Right atrium auricular region (tissue), 2 donors: ENCODE results near the gene CAPN15. TPM values are rescaled to one million over a fixed set of nuclear protein-coding genes. Genes with fewer than 3 reads are reported as not detected.

ENCODE experiments used
- DNase-seq: peaks from one replicate; pipeline ENCODE4 v3.0.0-alpha.2; 2019; ENCODE audit warnings: low spot score
- H3K27ac ChIP-seq, 2 donors: fragments of 200-600 bp; sonication (generic); 1 replicate in 1 of 2; 2 replicates in 1 of 2; pipeline ENCODE4 v1.5.1; 2016 to 2019
- H3K27me3 ChIP-seq, 2 donors: fragments of 200-600 bp; sonication (generic); one replicate each; pipeline versions ENCODE4 v1.5.1 to v1.6.0; 2017 to 2019
- H3K36me3 ChIP-seq: fragments of 200-600 bp; sonication (generic); one replicate; pipeline ENCODE4 v1.5.1; 2016
- H3K4me1 ChIP-seq, 2 donors: fragments of 200-600 bp; sonication (generic); one replicate each; pipeline versions ENCODE4 v1.5.1 to v1.6.0; 2017 to 2019
- H3K4me3 ChIP-seq, 2 donors: fragments of 200-600 bp; sonication (generic); 1 replicate in 1 of 2; 2 replicates in 1 of 2; pipeline ENCODE4 v1.5.1; 2017 to 2019; ENCODE audit warnings: mild to moderate bottlenecking in 1 of 2, moderate library complexity in 1 of 2
- H3K9me3 ChIP-seq, 2 donors: fragments of 200-600 bp; sonication (generic); one replicate each; pipeline ENCODE4 v1.5.1; 2019
- CTCF ChIP-seq, 2 donors: fragments of 200-600 bp; sonication (generic); IDR thresholded peaks; one replicate each; pipeline ENCODE4 v1.5.1; 2019; ENCODE audit warnings: antibody characterized with exemption in 2 of 2
- total RNA-seq, 2 donors: library from RNA; depleted of rRNA; stranded (reverse); fragments of >200 nt; gene quantifications; one replicate each; pipeline ENCODE4 v1.1.0, GENCODE V29; 2016

The CAPN15 gene
- total RNA-seq, 2 donors from 2014 or later = 18.5 to 28.1 TPM

- Histone ChIP-seq H3K27ac (no peak overlapping the region), H3K4me3 (no peak overlapping the region), H3K27me3 (peaks cover 9 to 16% of the 10 kb centered on the region in 2 donors), H3K36me3 (no peaks in the 10 kb centered on the region), H3K4me1 (peaks cover 0 to 14% of the 10 kb centered on the region in 2 donors), H3K9me3 (no peaks in the 10 kb centered on the region)
- no peak for TF ChIP-seq CTCF (IDR thresholded peaks at IDR 0.05)
- no peak for DNase-seq
Observed at GRCh38 chr16:559411-560203, 32.1 kb downstream of the CAPN15 start.

GRCh38 chr16:560204-560700, 32.7 kb downstream of the CAPN15 start, which contains the start of gene PRR35:
PRR35 (plus strand) TSS chr16:560394; CDS start chr16:563295, 2,901 bp downstream.
- Histone ChIP-seq H3K4me1 (peaks cover 0 to 15% of the 10 kb centered on the region in 2 donors), H3K9me3 (no peaks in the 10 kb centered on the region), H3K27me3 (peaks cover 9 to 16% of the 10 kb centered on the region in 2 donors), H3K27ac (no peak within 1 kb of the TSS), H3K36me3 (no peaks in the 10 kb centered on the region), H3K4me3 (no peak within 1 kb of the TSS)
- DNase-seq = no peak
- no peak for TF ChIP-seq CTCF (IDR thresholded peaks at IDR 0.05)

- Histone ChIP-seq H3K4me1 (peaks cover 0 to 21% of the 10 kb centered on the region in 2 donors), H3K4me3 (no peak overlapping the region), H3K27me3 (peaks cover 9 to 16% of the 10 kb centered on the region in 2 donors), H3K27ac (no peak overlapping the region), H3K36me3 (no peaks in the 10 kb centered on the region), H3K9me3 (no peaks in the 10 kb centered on the region)
- DNase-seq = no peak
- TF ChIP-seq CTCF (IDR thresholded peaks at IDR 0.05) = no peak
Observed at GRCh38 chr16:560701-561412, 33.3 kb downstream of the CAPN15 start.

- no peaks in the 10 kb centered on the region for H3K9me3 ChIP-seq
- no peaks in the 10 kb centered on the region for H3K36me3 ChIP-seq
- H3K27me3 ChIP-seq = peaks cover 9 to 16% of the 10 kb centered on the region in 2 donors
- H3K4me3 ChIP-seq = no peak overlapping the region
- peaks cover 0 to 27% of the 10 kb centered on the region in 2 donors for H3K4me1 ChIP-seq
- H3K27ac ChIP-seq = no peak overlapping the region
- DNase-seq = no peak
- no peak for TF ChIP-seq CTCF (IDR thresholded peaks at IDR 0.05)
Observed at GRCh38 chr16:561413-561794, 33.9 kb downstream of the CAPN15 start.

- Histone ChIP-seq H3K36me3 (no peaks in the 10 kb centered on the region), H3K4me1 (peaks cover 0 to 35% of the 10 kb centered on the region in 2 donors), H3K9me3 (no peaks in the 10 kb centered on the region), H3K27ac (no peak overlapping the region), H3K27me3 (peaks cover 9 to 16% of the 10 kb centered on the region in 2 donors), H3K4me3 (no peak overlapping the region)
- TF ChIP-seq CTCF (IDR thresholded peaks at IDR 0.05) = no peak
- DNase-seq = no peak
Observed at GRCh38 chr16:561957-562938, 34.7 kb downstream of the CAPN15 start.
